GM12878 (cell line): ENCODE data around the gene TMEM14A. TPM values are rescaled to one million over a fixed set of nuclear protein-coding genes. Genes with fewer than 3 reads are reported as not detected.

Experiments used
- ATF7 ChIP-seq: fragments of 450-650 bp; IDR thresholded peaks from 2 replicates; pipeline ENCODE4 v1.6.1; 2016; ENCODE audit warnings: low read depth, mild to moderate bottlenecking
- CBFB ChIP-seq: IDR thresholded peaks from 2 replicates; pipeline ENCODE4 v1.6.1; 2016; ENCODE audit warnings: antibody characterized with exemption, low read depth
- HCFC1 ChIP-seq: fragments of 150-350 bp; IDR thresholded peaks from 2 replicates; pipeline ENCODE4 v1.6.1; 2014; ENCODE audit warnings: low read length
- HDAC2 ChIP-seq: fragments of 200-600 bp; sonication (generic); IDR thresholded peaks from 2 replicates; pipeline ENCODE4 v1.6.1; 2017
- IKZF1 ChIP-seq: fragments of 450-650 bp; conservative IDR thresholded peaks from 2 replicates; pipeline ENCODE4 v1.6.1; 2017; ENCODE audit warnings: antibody characterized with exemption, mild to moderate bottlenecking
- NBN ChIP-seq: fragments of 450-650 bp; IDR thresholded peaks from 2 replicates; pipeline ENCODE4 v1.6.1; 2016
- NFYA ChIP-seq: IDR thresholded peaks from 2 replicates; pipeline ENCODE4 v1.6.1; 2011; ENCODE audit warnings: low read depth, mild to moderate bottlenecking, low read length, improper control_type of control experiment, borderline replicate concordance
- POLR2AphosphoS2 ChIP-seq: IDR thresholded peaks from 2 replicates; pipeline ENCODE4 v1.6.1; 2011; ENCODE audit warnings: low read depth, mild to moderate bottlenecking, low read length, improper control_type of control experiment, moderate library complexity
- RCOR1 ChIP-seq: conservative IDR thresholded peaks from 2 replicates; pipeline ENCODE4 v1.6.1; 2012; ENCODE audit warnings: low read depth, low read length, improper control_type of control experiment
- SUPT20H ChIP-seq: IDR thresholded peaks from 2 replicates; pipeline ENCODE4 v1.6.1; 2011; ENCODE audit warnings: low read depth, mild to moderate bottlenecking, low read length, moderate library complexity, borderline replicate concordance; ENCODE audit not compliant: control insufficient read depth
- ZNF384 ChIP-seq: IDR thresholded peaks from 2 replicates; pipeline ENCODE4 v1.6.1; 2012; ENCODE audit warnings: low read depth, mild to moderate bottlenecking, low read length, improper control_type of control experiment, borderline replicate concordance
- polyA plus RNA-seq, 11 experiments: library from polyadenylated mRNA; depleted of rRNA in 4 of 11; unstranded in 6 of 11; stranded (reverse) in 5 of 11; fragments of >200 nt; fragmentation: Nextera tagmentation in 4 of 11; fragmentation: Illumina TruSeq in 1 of 11; extraction: Ambion mirVana in 4 of 11; extraction: Trizol in 1 of 11; gene quantifications; 1 replicate in 1 of 11; 2 replicates in 10 of 11; pipeline versions ENCODE4 v1.2.1 to v1.2.3, GENCODE V29; 2011 to 2016; ENCODE audit warnings: inconsistent platforms in 2 of 11, missing spikeins in 2 of 11, low read depth in 1 of 11
- total RNA-seq, 4 experiments: library from RNA; depleted of rRNA in 3 of 4; stranded (reverse); fragments of >200 nt in 3 of 4; fragmentation: Illumina TruSeq in 1 of 4; extraction: Trizol in 1 of 4; gene quantifications; 2 replicates each; pipeline versions ENCODE4 v1.2.1 to v1.2.3, GENCODE V29; 2013 to 2021
- TF ChIP-seq, protein P1 (sequence below): fragments of 450-650 bp; IDR thresholded peaks from 2 replicates; pipeline ENCODE4 v1.6.1; 2017; ENCODE audit warnings: low read depth, mild to moderate bottlenecking, moderate library complexity
- TF ChIP-seq, protein P2 (sequence below): IDR thresholded peaks from 2 replicates; pipeline ENCODE4 v1.6.1; 2012; ENCODE audit warnings: improper control_type of control experiment, low read depth, low read length; ENCODE audit not compliant: insufficient replicate concordance
- TF ChIP-seq, protein P3 (sequence below): fragments of 150-350 bp; IDR thresholded peaks from 2 replicates; pipeline ENCODE4 v1.6.1; 2016; ENCODE audit warnings: low read depth, low read length
- TF ChIP-seq, protein P4 (sequence below): fragments of 450-650 bp; IDR thresholded peaks from 2 replicates; pipeline ENCODE4 v1.6.1; 2016; ENCODE audit warnings: mild to moderate bottlenecking, moderate library complexity, borderline replicate concordance

TMEM14A gene
- total and polyA plus RNA-seq, 10 of the 15 experiments (the other 5 are each of a cell fraction or from before 2014, with no cell fraction given), result 15.6 to 143 (median 33.1) TPM

DNA sequence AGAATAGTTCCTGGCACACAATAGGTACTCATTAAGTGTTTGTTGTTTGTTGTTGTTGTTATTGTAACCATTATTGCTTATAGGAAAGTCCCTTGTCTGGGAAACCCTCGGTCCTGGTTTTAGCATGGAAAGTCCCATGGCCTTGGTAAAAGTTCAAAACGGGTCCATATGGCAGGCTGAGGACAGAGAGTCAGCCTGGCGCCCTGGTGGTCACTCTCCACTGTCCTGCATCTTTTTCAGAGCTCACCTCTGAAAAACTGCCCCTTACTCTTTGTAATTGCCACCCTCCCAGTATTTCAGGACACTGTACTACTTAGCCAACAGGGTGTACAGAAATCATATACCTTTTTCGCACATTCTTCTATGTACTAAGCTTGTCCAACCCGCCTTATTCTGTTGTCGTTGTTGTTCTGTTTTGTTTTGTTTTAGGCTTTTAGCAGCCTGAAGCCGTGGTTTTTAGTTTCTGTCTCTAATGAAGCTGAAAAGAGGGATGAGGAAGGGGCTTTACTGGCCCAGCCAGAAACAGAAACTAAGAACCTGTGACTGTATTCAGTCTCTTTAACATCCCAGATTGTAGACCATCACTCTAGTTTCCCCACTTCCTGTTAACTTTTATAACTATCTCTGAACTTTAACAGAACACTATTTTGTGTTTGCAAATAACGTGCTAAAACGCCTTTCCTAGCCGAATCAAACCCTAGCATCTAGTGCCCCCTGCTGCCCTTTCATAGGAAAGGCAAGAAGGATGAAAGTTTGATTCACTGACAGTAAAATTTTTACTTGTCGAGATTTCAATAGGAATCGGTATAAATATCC lies 7.6 kb upstream of the TMEM14A start (continued):
- no peak for TF ChIP-seq NFYA
- no peak for TF ChIP-seq SUPT20H
- TF ChIP-seq HDAC2, result no peak
- TF ChIP-seq, protein P1, sequence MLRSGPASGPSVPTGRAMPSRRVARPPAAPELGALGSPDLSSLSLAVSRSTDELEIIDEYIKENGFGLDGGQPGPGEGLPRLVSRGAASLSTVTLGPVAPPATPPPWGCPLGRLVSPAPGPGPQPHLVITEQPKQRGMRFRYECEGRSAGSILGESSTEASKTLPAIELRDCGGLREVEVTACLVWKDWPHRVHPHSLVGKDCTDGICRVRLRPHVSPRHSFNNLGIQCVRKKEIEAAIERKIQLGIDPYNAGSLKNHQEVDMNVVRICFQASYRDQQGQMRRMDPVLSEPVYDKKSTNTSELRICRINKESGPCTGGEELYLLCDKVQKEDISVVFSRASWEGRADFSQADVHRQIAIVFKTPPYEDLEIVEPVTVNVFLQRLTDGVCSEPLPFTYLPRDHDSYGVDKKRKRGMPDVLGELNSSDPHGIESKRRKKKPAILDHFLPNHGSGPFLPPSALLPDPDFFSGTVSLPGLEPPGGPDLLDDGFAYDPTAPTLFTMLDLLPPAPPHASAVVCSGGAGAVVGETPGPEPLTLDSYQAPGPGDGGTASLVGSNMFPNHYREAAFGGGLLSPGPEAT, result peak; percentile 53
- no peak for TF ChIP-seq IKZF1
- TF ChIP-seq, protein P2, sequence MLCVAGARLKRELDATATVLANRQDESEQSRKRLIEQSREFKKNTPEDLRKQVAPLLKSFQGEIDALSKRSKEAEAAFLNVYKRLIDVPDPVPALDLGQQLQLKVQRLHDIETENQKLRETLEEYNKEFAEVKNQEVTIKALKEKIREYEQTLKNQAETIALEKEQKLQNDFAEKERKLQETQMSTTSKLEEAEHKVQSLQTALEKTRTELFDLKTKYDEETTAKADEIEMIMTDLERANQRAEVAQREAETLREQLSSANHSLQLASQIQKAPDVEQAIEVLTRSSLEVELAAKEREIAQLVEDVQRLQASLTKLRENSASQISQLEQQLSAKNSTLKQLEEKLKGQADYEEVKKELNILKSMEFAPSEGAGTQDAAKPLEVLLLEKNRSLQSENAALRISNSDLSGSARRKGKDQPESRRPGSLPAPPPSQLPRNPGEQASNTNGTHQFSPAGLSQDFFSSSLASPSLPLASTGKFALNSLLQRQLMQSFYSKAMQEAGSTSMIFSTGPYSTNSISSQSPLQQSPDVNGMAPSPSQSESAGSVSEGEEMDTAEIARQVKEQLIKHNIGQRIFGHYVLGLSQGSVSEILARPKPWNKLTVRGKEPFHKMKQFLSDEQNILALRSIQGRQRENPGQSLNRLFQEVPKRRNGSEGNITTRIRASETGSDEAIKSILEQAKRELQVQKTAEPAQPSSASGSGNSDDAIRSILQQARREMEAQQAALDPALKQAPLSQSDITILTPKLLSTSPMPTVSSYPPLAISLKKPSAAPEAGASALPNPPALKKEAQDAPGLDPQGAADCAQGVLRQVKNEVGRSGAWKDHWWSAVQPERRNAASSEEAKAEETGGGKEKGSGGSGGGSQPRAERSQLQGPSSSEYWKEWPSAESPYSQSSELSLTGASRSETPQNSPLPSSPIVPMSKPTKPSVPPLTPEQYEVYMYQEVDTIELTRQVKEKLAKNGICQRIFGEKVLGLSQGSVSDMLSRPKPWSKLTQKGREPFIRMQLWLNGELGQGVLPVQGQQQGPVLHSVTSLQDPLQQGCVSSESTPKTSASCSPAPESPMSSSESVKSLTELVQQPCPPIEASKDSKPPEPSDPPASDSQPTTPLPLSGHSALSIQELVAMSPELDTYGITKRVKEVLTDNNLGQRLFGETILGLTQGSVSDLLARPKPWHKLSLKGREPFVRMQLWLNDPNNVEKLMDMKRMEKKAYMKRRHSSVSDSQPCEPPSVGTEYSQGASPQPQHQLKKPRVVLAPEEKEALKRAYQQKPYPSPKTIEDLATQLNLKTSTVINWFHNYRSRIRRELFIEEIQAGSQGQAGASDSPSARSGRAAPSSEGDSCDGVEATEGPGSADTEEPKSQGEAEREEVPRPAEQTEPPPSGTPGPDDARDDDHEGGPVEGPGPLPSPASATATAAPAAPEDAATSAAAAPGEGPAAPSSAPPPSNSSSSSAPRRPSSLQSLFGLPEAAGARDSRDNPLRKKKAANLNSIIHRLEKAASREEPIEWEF, result peak; percentile 44
- TF ChIP-seq, protein P3, sequence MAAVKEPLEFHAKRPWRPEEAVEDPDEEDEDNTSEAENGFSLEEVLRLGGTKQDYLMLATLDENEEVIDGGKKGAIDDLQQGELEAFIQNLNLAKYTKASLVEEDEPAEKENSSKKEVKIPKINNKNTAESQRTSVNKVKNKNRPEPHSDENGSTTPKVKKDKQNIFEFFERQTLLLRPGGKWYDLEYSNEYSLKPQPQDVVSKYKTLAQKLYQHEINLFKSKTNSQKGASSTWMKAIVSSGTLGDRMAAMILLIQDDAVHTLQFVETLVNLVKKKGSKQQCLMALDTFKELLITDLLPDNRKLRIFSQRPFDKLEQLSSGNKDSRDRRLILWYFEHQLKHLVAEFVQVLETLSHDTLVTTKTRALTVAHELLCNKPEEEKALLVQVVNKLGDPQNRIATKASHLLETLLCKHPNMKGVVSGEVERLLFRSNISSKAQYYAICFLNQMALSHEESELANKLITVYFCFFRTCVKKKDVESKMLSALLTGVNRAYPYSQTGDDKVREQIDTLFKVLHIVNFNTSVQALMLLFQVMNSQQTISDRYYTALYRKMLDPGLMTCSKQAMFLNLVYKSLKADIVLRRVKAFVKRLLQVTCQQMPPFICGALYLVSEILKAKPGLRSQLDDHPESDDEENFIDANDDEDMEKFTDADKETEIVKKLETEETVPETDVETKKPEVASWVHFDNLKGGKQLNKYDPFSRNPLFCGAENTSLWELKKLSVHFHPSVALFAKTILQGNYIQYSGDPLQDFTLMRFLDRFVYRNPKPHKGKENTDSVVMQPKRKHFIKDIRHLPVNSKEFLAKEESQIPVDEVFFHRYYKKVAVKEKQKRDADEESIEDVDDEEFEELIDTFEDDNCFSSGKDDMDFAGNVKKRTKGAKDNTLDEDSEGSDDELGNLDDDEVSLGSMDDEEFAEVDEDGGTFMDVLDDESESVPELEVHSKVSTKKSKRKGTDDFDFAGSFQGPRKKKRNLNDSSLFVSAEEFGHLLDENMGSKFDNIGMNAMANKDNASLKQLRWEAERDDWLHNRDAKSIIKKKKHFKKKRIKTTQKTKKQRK, result no peak
- TF ChIP-seq HCFC1, result no peak
- TF ChIP-seq NBN, result no peak
- no peak for TF ChIP-seq RCOR1
- TF ChIP-seq, protein P4, sequence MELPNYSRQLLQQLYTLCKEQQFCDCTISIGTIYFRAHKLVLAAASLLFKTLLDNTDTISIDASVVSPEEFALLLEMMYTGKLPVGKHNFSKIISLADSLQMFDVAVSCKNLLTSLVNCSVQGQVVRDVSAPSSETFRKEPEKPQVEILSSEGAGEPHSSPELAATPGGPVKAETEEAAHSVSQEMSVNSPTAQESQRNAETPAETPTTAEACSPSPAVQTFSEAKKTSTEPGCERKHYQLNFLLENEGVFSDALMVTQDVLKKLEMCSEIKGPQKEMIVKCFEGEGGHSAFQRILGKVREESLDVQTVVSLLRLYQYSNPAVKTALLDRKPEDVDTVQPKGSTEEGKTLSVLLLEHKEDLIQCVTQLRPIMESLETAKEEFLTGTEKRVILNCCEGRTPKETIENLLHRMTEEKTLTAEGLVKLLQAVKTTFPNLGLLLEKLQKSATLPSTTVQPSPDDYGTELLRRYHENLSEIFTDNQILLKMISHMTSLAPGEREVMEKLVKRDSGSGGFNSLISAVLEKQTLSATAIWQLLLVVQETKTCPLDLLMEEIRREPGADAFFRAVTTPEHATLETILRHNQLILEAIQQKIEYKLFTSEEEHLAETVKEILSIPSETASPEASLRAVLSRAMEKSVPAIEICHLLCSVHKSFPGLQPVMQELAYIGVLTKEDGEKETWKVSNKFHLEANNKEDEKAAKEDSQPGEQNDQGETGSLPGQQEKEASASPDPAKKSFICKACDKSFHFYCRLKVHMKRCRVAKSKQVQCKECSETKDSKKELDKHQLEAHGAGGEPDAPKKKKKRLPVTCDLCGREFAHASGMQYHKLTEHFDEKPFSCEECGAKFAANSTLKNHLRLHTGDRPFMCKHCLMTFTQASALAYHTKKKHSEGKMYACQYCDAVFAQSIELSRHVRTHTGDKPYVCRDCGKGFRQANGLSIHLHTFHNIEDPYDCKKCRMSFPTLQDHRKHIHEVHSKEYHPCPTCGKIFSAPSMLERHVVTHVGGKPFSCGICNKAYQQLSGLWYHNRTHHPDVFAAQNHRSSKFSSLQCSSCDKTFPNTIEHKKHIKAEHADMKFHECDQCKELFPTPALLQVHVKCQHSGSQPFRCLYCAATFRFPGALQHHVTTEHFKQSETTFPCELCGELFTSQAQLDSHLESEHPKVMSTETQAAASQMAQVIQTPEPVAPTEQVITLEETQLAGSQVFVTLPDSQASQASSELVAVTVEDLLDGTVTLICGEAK, result peak; percentile 61; the same call in 1 of the 2 replicates
- TF ChIP-seq CBFB, result no peak; the same call in 1 of the 2 replicates
- TF ChIP-seq POLR2AphosphoS2, result no peak
- TF ChIP-seq ATF7, result no peak
- TF ChIP-seq ZNF384, result no peak
